Pancreas (tissue), 10 donors: ENCODE measurements around the gene WNT7A. TPM values are rescaled to one million over a fixed set of nuclear protein-coding genes. Genes with fewer than 3 reads are reported as not detected.

Experiments used
- ATAC-seq, 4 donors: fragments of 200-7000 bp; cut with Tn5 transposase; one replicate each; pipeline versions ENCODE4 v1.8.0 to v1.9.1; 2020; ENCODE audit warnings: mild to moderate bottlenecking in 4 of 4, moderate library complexity in 4 of 4
- DNase-seq, 6 donors: peaks; one replicate each; pipeline ENCODE4 v3.0.0-alpha.2; 2020
- FAIRE-seq: peaks from 2 replicates; lab custom pipeline; 2012; peaks lifted over from hg19 to GRCh38; lab: Jason Lieb, UNC
- H3K27ac ChIP-seq, 4 donors: fragments of 200-600 bp; sonication (generic); 1 replicate in 3 of 4; 2 replicates in 1 of 4; pipeline versions ENCODE4 v1.5.0 to v1.8.0; 2020
- H3K27me3 ChIP-seq, 4 donors: fragments of 200-600 bp; one replicate each; pipeline ENCODE4 v1.8.0; 2021
- H3K36me3 ChIP-seq, 3 donors: fragments of 200-600 bp; sonication (generic) in 1 of 3; one replicate each; pipeline versions ENCODE4 v1.5.0 to v1.8.0; 2020 to 2021
- H3K4me1 ChIP-seq, 3 donors: fragments of 200-600 bp; one replicate each; pipeline ENCODE4 v1.8.0; 2021
- H3K4me3 ChIP-seq, 4 donors: fragments of 200-600 bp; sonication (generic) in 2 of 4; one replicate each; pipeline versions ENCODE4 v1.5.0 to v1.8.0; 2020 to 2021
- H3K9me3 ChIP-seq, 4 donors: fragments of 200-600 bp; one replicate each; pipeline ENCODE4 v1.8.0; 2021
- CTCF ChIP-seq, 4 donors: fragments of 200-600 bp; sonication (generic) in 3 of 4; IDR thresholded peaks; one replicate each; pipeline versions ENCODE4 v1.5.0 to v1.8.0; 2021; ENCODE audit warnings: antibody characterized with exemption in 4 of 4
- WGBS, 2 donors: extraction: QIAGEN DNeasy Blood & Tissue Kit; methylation state at CpG; one replicate each; pipeline ENCODE4 v1.1.7; 2013; 5-methylcytosine and 5-hydroxymethylcytosine counted together
- intact Hi-C, 3 donors: fragments of 100-400 bp; cut with DNase I; formaldehyde crosslinking; loops; one replicate each; pipeline versions ENCODE4 v1.11.1 to v1.14.2; 2022
- polyA plus RNA-seq, 2 donors: library from polyadenylated mRNA; stranded (reverse); fragments of 200-250 nt; gene quantifications; one replicate each; pipeline ENCODE4 v1.2.3, GENCODE V29; 2013
- total RNA-seq, 6 donors: library from RNA; stranded (reverse); fragmentation: NEBNext Ultra II Directional in 4 of 6; extraction: Animal tissue kit (Norgen Biotek cat#: 25700) in 4 of 6; gene quantifications; one replicate each; pipeline versions ENCODE4 v1.2.1 to v1.2.4, GENCODE V29; 2021 to 2023
- donor health status: healthy with polysubstance abuse.
- donor health status: DM: no; HTN: no; CAD: no; lungs with moderate emphysema.
- donor health status: DM: no; HTN: no; CAD: no.
- donor health status: control.
- donor health status: control.
- donor health status: Bipolar disorder and iron deficiency.
- donor health status: DM: yes; HTN: yes; CAD: no.
- donor health status: DM: no; HTN: no; CAD: no.
- donor health status: DM: no; HTN: no; CAD: no.
- donor health status: DM: yes; HTN: yes; CAD: no.

The WNT7A gene
- total and polyA plus RNA-seq, 8 donors = 0.04 to 0.31 (median 0.09) TPM; not detected in 1

GRCh38 chr3:13795816-13796215, 84.1 kb downstream of the WNT7A start:
- H3K4me1 ChIP-seq = no peaks in the 10 kb centered on the region
- no peak for ATAC-seq
- TF ChIP-seq CTCF (IDR thresholded peaks at IDR 0.05) = no peak
- H3K36me3 ChIP-seq = no peaks in the 10 kb centered on the region
- 81 to 85% methylated on average over 17 of the region's 17 CpGs for WGBS, 2 donors
- H3K27me3 ChIP-seq = no peaks in the 10 kb centered on the region
- no peak overlapping the region for H3K4me3 ChIP-seq
- intact Hi-C loops = no loop called here
- DNase-seq = no peak
- no peak for FAIRE-seq
- H3K27ac ChIP-seq = no peak overlapping the region
- H3K9me3 ChIP-seq = no peaks in the 10 kb centered on the region

DNA sequence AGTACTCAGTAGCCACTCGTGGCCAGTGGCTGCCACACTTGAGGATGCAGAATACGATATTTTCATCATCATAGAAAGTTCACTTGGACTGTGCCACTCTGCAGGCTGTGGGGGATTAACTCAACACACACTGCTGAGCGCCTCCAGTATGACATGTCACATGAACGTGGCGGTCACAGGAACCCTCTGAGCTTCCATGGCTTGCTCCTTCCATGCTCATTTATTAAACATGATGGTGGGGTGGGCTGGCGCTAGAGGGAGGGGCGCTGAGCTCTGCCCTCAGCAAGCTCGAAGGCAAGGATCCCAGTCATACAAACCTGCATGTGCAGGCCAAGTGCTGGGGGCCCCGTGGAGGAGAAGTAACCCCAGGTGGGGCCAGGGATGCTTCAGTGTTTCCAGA, 85.5 kb downstream of the WNT7A start:
- no peak for TF ChIP-seq CTCF (IDR thresholded peaks at IDR 0.05)
- intact Hi-C loops = no loop called here
- WGBS, 2 donors = 85 to 90% methylated on average over 9 of the region's 9 CpGs
- Histone ChIP-seq H3K36me3 (no peaks in the 10 kb centered on the region), H3K27ac (no peak overlapping the region), H3K9me3 (no peaks in the 10 kb centered on the region), H3K4me1 (no peaks in the 10 kb centered on the region), H3K27me3 (no peaks in the 10 kb centered on the region), H3K4me3 (no peak overlapping the region)
- no peak for ATAC-seq
- FAIRE-seq = no peak
- DNase-seq = no peak

DNA sequence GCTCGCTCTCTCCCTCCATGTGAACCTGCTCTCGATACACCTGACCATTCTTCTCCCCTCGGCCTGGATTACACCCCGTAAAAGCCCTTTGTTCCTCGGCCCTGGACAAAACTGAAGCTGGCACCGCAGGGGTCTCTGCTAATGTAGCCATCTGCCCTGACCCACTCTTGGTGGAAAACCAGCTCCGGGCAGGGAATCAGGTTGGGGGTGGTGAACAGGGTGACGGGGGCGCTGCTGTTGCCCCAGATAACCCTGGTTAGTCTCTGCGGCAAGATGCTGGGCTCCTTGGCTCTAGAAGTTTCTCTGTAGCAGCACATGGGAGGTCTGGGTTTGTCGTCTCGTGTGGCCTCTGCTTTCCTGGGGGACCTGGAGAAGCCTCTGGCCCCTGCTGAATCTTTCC, 86.4 kb downstream of the WNT7A start:
- Histone ChIP-seq H3K36me3 (no peaks in the 10 kb centered on the region), H3K4me3 (no peak overlapping the region), H3K4me1 (no peaks in the 10 kb centered on the region), H3K9me3 (no peaks in the 10 kb centered on the region), H3K27ac (no peak overlapping the region), H3K27me3 (no peaks in the 10 kb centered on the region)
- FAIRE-seq (no peak), DNase-seq (no peak), ATAC-seq (no peak)
- WGBS, 2 donors = 80 to 86% methylated on average over 12 of the region's 12 CpGs
- TF ChIP-seq CTCF (IDR thresholded peaks at IDR 0.05) = no peak
- intact Hi-C loops = no loop called here

- Histone ChIP-seq H3K27ac (no peak overlapping the region), H3K36me3 (no peaks in the 10 kb centered on the region), H3K9me3 (no peaks in the 10 kb centered on the region), H3K27me3 (no peaks in the 10 kb centered on the region), H3K4me3 (no peak overlapping the region), H3K4me1 (no peaks in the 10 kb centered on the region)
- intact Hi-C loops = no loop called here
- no peak for FAIRE-seq
- 61 to 67% methylated on average over 29 of the region's 29 CpGs for WGBS, 2 donors
- DNase-seq = no peak
- no peak for TF ChIP-seq CTCF (IDR thresholded peaks at IDR 0.05)
- no peak for ATAC-seq
Measured at GRCh38 chr3:13792512-13793371, 87.1 kb downstream of the WNT7A start.

- Histone ChIP-seq H3K27ac (no peak overlapping the region), H3K27me3 (no peaks in the 10 kb centered on the region), H3K36me3 (no peaks in the 10 kb centered on the region), H3K9me3 (no peaks in the 10 kb centered on the region), H3K4me3 (no peak overlapping the region), H3K4me1 (no peaks in the 10 kb centered on the region)
- DNase-seq (no peak), FAIRE-seq (no peak), ATAC-seq (no peak)
- WGBS, 2 donors = 59 to 63% methylated on average over 9 of the region's 9 CpGs
- TF ChIP-seq CTCF (IDR thresholded peaks at IDR 0.05) = no peak
- intact Hi-C loops = no loop called here
Measured at GRCh38 chr3:13792051-13792490, 87.8 kb downstream of the WNT7A start.
